Measurements from ENCODE around the gene OR4E1. TPM values are rescaled to one million over a fixed set of nuclear protein-coding genes. Genes with fewer than 3 reads are reported as not detected.

The OR4E1 gene, protein sequence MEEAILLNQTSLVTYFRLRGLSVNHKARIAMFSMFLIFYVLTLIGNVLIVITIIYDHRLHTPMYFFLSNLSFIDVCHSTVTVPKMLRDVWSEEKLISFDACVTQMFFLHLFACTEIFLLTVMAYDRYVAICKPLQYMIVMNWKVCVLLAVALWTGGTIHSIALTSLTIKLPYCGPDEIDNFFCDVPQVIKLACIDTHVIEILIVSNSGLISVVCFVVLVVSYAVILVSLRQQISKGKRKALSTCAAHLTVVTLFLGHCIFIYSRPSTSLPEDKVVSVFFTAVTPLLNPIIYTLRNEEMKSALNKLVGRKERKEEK
- total RNA-seq (not detected), polyA plus RNA-seq (not detected)
- long read RNA-seq, donor 1: 0 reads
- long read RNA-seq, donor 2: 0 reads
- long read RNA-seq, donor 3: 0 reads

DNA sequence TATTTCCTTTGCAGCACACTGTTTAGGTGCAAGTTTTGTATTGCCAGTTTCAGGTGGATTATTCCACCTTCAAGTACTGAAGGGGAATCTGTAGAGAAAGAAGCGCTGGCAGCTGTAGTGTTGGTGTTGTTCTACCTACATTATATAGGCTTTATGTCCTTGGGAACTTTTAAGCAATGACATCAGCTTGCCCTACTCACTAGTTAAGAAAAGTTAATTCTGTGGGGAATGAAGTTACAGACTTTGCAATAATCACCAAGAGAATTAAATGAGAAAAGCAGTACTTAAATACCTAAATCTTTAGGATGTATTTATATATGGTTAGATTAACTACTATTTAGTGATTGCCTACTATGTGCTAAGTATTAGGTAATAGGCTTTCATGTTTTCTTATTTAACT is at the start of gene OR4E1:
Gene OR4E1 (minus strand): TSS at position 101 of the 400 bp plus-strand sequence. CDS start 2,883 bp downstream, outside the sequence.
- no peak for DNase-seq
- H3K9me3 ChIP-seq: no peaks in the 10 kb centered on the region
- no peaks in the 10 kb centered on the region for H3K4me1 ChIP-seq (ENCODE audit: insufficient read depth)
- H3K27ac ChIP-seq: no peak within 1 kb of the TSS
- no peaks in the 10 kb centered on the region for H3K36me3 ChIP-seq
- no peaks in the 10 kb centered on the region for H3K27me3 ChIP-seq
- no peak within 1 kb of the TSS for H3K4me3 ChIP-seq
- WGBS, 3 donors: 75 to 91% (median 80%) methylated on average over 1 of the region's 1 CpG
- TF ChIP-seq, protein P1, sequence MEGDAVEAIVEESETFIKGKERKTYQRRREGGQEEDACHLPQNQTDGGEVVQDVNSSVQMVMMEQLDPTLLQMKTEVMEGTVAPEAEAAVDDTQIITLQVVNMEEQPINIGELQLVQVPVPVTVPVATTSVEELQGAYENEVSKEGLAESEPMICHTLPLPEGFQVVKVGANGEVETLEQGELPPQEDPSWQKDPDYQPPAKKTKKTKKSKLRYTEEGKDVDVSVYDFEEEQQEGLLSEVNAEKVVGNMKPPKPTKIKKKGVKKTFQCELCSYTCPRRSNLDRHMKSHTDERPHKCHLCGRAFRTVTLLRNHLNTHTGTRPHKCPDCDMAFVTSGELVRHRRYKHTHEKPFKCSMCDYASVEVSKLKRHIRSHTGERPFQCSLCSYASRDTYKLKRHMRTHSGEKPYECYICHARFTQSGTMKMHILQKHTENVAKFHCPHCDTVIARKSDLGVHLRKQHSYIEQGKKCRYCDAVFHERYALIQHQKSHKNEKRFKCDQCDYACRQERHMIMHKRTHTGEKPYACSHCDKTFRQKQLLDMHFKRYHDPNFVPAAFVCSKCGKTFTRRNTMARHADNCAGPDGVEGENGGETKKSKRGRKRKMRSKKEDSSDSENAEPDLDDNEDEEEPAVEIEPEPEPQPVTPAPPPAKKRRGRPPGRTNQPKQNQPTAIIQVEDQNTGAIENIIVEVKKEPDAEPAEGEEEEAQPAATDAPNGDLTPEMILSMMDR (IDR thresholded peaks at IDR 0.05): no peak
- TF ChIP-seq POLR2A (IDR thresholded peaks at IDR 0.05) (no peak), EP300 (IDR thresholded peaks at IDR 0.05) (no peak)
- intact Hi-C loops (cut with DNase I): no loop called here

DNA sequence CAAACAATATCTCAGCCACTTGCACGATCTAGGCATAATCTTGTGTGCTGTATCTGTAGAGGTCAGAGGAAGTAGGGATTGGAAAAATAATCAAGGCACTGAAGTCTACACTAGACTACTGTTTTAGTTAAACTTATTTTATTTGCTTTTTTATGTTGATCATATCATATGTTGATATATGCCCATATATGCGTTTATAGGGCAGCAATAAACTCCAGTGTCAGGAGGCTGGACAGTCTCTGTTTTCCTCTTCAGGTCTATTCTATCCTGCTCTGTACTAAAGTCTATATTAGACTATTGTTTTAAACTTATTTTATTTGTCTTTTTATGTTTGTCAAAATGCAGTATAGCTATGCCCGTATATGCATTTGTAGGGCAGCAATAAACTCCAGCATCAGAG is 47.9 kb upstream of the OR4E1 start:
- intact Hi-C loops (cut with DNase I): no loop called here
- no peaks in the 10 kb centered on the region for H3K4me1 ChIP-seq (ENCODE audit: insufficient read depth)
- H3K4me3 ChIP-seq: no peak overlapping the region
- H3K9me3 ChIP-seq: no peaks in the 10 kb centered on the region
- WGBS, 3 donors: 69 to 90% (median 80%) methylated on average over 3 of the region's 3 CpGs
- no peak overlapping the region for H3K27ac ChIP-seq
- H3K27me3 ChIP-seq: no peaks in the 10 kb centered on the region
- DNase-seq: no peak
- TF ChIP-seq POLR2A (IDR thresholded peaks at IDR 0.05) (no peak), EP300 (IDR thresholded peaks at IDR 0.05) (no peak)
- TF ChIP-seq, protein P1 (IDR thresholded peaks at IDR 0.05): no peak
- no peaks in the 10 kb centered on the region for H3K36me3 ChIP-seq

DNA sequence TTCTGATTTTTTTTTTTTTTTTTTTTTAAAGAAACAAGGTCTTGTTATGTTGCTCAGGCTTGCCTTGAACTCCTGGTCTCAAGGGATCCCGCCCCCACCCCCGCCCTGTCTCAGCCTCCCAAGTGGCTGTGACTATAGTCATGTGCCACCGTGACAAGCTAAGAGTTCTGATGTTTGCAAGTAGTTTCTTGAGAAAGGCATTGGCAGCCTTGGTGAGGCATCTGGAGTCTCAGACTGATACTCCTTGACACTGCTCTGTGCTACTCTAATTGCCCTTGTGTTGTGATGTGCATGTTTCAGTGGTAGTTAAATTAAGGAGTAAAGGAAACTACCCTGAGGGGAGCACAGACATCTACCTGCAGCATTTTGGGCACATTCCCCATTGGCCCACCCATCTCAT is 46.2 kb upstream of the OR4E1 start:
- H3K4me3 ChIP-seq: no peak overlapping the region
- no peaks in the 10 kb centered on the region for H3K36me3 ChIP-seq
- no peak for TF ChIP-seq EP300 (IDR thresholded peaks at IDR 0.05)
- TF ChIP-seq, protein P1 (IDR thresholded peaks at IDR 0.05): no peak
- TF ChIP-seq POLR2A (IDR thresholded peaks at IDR 0.05): no peak
- H3K4me1 ChIP-seq (ENCODE audit: insufficient read depth): no peaks in the 10 kb centered on the region
- H3K27me3 ChIP-seq: no peaks in the 10 kb centered on the region
- intact Hi-C loops (cut with DNase I): no loop called here
- DNase-seq: no peak
- WGBS, 3 donors: 61 to 72% (median 66%) methylated on average over 3 of the region's 3 CpGs
- no peaks in the 10 kb centered on the region for H3K9me3 ChIP-seq
- no peak overlapping the region for H3K27ac ChIP-seq

DNA sequence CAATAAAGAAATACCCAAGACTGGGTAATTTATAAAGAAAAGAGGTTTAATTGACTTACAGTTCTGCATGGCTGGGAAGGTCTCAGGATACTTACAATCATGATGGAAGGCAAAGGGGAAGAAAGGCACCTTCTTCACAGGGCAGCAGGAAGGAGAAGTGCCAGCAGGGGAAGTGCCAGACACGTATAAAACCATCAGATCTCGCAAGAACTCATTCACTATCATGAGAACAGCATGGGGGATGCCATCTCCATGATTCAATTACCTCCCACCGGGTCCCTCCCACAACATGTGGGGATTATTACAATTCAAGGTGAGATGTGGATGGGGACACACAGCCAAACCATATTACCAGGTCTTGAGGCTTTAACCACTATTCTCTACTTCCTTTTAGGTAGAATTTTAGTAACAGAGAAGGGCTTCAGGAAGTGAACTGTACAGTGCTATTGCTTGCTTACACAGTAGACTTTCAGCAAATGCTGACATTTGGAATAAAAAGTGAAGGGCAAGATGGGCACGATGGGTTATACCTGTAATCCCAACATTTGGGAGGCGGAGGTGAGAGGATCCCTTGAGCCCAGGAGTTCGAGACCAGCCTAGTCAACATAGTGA is 40.8 kb upstream of the OR4E1 start:
- TF ChIP-seq POLR2A (IDR thresholded peaks at IDR 0.05): no peak
- no peak for TF ChIP-seq EP300 (IDR thresholded peaks at IDR 0.05)
- TF ChIP-seq, protein P1 (IDR thresholded peaks at IDR 0.05): no peak
- Histone ChIP-seq H3K36me3 (no peaks in the 10 kb centered on the region), H3K4me3 (no peak overlapping the region), H3K27ac (no peak overlapping the region), H3K9me3 (no peaks in the 10 kb centered on the region), H3K27me3 (no peaks in the 10 kb centered on the region), H3K4me1 (ENCODE audit: insufficient read depth) (no peaks in the 10 kb centered on the region)
- intact Hi-C loops (cut with DNase I): no loop called here
- WGBS, 3 donors: 60 to 76% (median 62%) methylated on average over 6 of the region's 6 CpGs
- no peak for DNase-seq

All from ovary (tissue), 10 donors.